ENCODE measurements around the gene PSPH. TPM values are rescaled to one million over a fixed set of nuclear protein-coding genes. Genes with fewer than 3 reads are reported as not detected.
"Not testable (repeated sequence)": the region's sequence is repeated elsewhere in the genome, so short reads cannot be mapped to it uniquely, and the experiment has no call there.

Gene PSPH
- total and polyA plus RNA-seq, 2 donors = 6.9 to 19.9 TPM

- H3K36me3 ChIP-seq (ENCODE audit: insufficient read depth) = no peaks in the 10 kb centered on the region
- H3K4me1 ChIP-seq (ENCODE audit: insufficient read depth) = no peaks in the 10 kb centered on the region
- no peak for DNase-seq (ENCODE audit: extremely low spot score)
- H3K27ac ChIP-seq (ENCODE audit: low read depth) = no peak overlapping the region
- whole genome bisulfite sequencing = 21% methylated on average over 5 of the region's 5 CpGs
- no peak overlapping the region for H3K4me3 ChIP-seq (ENCODE audit: low read depth, low read length)
Measured at GRCh38 chr7:56046721-56047445, 4.4 kb downstream of the PSPH start.

GRCh38 chr7:56045758-56046157 lies 5.5 kb downstream of the PSPH start:
- not testable (repeated sequence) for DNase-seq (ENCODE audit: extremely low spot score); H3K4me1 ChIP-seq (ENCODE audit: insufficient read depth); H3K27ac ChIP-seq (ENCODE audit: low read depth); H3K36me3 ChIP-seq (ENCODE audit: insufficient read depth); H3K4me3 ChIP-seq (ENCODE audit: low read depth, low read length)
- 95% methylated on average over 2 of the region's 2 CpGs for WGBS

- Histone ChIP-seq H3K4me3 (ENCODE audit: low read depth, low read length) (no peak overlapping the region), H3K4me1 (ENCODE audit: insufficient read depth) (no peaks in the 10 kb centered on the region), H3K36me3 (ENCODE audit: insufficient read depth) (no peaks in the 10 kb centered on the region), H3K27ac (ENCODE audit: low read depth) (no peak overlapping the region)
- DNase-seq (ENCODE audit: extremely low spot score) = no peak
- 69% methylated on average over 3 of the region's 3 CpGs for WGBS
Measured at GRCh38 chr7:56040730-56041129, 10.5 kb downstream of the PSPH start.

- DNase-seq (ENCODE audit: extremely low spot score) = no peak
- no peaks in the 10 kb centered on the region for H3K4me1 ChIP-seq (ENCODE audit: insufficient read depth)
- peak overlapping the region; percentile 24 for H3K27ac ChIP-seq (ENCODE audit: low read depth)
- peak overlapping the region; percentile 41 for H3K4me3 ChIP-seq (ENCODE audit: low read depth, low read length)
- peaks cover 3% of the 10 kb centered on the region for H3K36me3 ChIP-seq (ENCODE audit: insufficient read depth)
- under 1% methylated on average over 27 of the region's 27 CpGs for WGBS
Measured at GRCh38 chr7:56033671-56034432, 17.4 kb downstream of the PSPH start.

DNA sequence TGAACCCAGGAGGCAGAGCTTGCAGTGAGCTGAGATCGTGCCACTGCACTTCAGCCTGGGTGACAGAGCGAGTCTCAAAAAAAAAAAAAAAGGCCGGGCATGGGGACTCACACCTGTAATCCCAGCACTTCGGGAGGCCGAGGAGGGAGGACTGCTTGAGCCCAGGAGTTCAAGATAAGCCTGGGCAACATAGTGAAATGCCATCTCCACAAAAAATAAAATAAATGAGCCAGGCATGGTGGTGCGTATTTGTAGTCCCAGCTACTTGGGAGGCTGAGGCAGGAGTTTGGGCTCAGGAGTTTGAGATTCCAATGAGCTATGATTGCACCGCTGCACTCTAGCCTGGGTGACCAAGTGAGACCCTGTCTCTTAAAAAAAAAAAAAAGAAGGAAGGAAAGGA lies 18.7 kb downstream of the PSPH start:
- not testable (repeated sequence) for H3K4me1 ChIP-seq (ENCODE audit: insufficient read depth); H3K36me3 ChIP-seq (ENCODE audit: insufficient read depth); H3K4me3 ChIP-seq (ENCODE audit: low read depth, low read length); H3K27ac ChIP-seq (ENCODE audit: low read depth); DNase-seq (ENCODE audit: extremely low spot score)
- 97% methylated on average over 7 of the region's 7 CpGs for WGBS

- not testable (repeated sequence) for H3K36me3 ChIP-seq (ENCODE audit: insufficient read depth); H3K4me1 ChIP-seq (ENCODE audit: insufficient read depth); H3K27ac ChIP-seq (ENCODE audit: low read depth); DNase-seq (ENCODE audit: extremely low spot score); H3K4me3 ChIP-seq (ENCODE audit: low read depth, low read length)
- WGBS = 89% methylated on average over 8 of the region's 8 CpGs
Measured at GRCh38 chr7:56031556-56031955, 19.7 kb downstream of the PSPH start.

GRCh38 chr7:56030340-56030739 lies 20.9 kb downstream of the PSPH start:
- Histone ChIP-seq H3K27ac (ENCODE audit: low read depth) (no peak overlapping the region), H3K4me1 (ENCODE audit: insufficient read depth) (no peaks in the 10 kb centered on the region), H3K4me3 (ENCODE audit: low read depth, low read length) (no peak overlapping the region), H3K36me3 (ENCODE audit: insufficient read depth) (peaks cover 3% of the 10 kb centered on the region)
- DNase-seq (ENCODE audit: extremely low spot score) = no peak
- WGBS = 92% methylated on average over 8 of the region's 8 CpGs

- Histone ChIP-seq H3K4me3 (ENCODE audit: low read depth, low read length) (no peak overlapping the region), H3K27ac (ENCODE audit: low read depth) (no peak overlapping the region), H3K4me1 (ENCODE audit: insufficient read depth) (no peaks in the 10 kb centered on the region), H3K36me3 (ENCODE audit: insufficient read depth) (peaks cover 3% of the 10 kb centered on the region)
- 61% methylated on average over 9 of the region's 9 CpGs for WGBS
- no peak for DNase-seq (ENCODE audit: extremely low spot score)
Measured at GRCh38 chr7:56028942-56029630, 22.2 kb downstream of the PSPH start.

- no peak for DNase-seq (ENCODE audit: extremely low spot score)
- H3K27ac ChIP-seq (ENCODE audit: low read depth) = no peak overlapping the region
- H3K4me1 ChIP-seq (ENCODE audit: insufficient read depth) = no peaks in the 10 kb centered on the region
- peaks cover 3% of the 10 kb centered on the region for H3K36me3 ChIP-seq (ENCODE audit: insufficient read depth)
- WGBS = 90% methylated on average over 2 of the region's 2 CpGs
- H3K4me3 ChIP-seq (ENCODE audit: low read depth, low read length) = no peak overlapping the region
Measured at GRCh38 chr7:56026538-56026937, 24.7 kb downstream of the PSPH start.

DNA sequence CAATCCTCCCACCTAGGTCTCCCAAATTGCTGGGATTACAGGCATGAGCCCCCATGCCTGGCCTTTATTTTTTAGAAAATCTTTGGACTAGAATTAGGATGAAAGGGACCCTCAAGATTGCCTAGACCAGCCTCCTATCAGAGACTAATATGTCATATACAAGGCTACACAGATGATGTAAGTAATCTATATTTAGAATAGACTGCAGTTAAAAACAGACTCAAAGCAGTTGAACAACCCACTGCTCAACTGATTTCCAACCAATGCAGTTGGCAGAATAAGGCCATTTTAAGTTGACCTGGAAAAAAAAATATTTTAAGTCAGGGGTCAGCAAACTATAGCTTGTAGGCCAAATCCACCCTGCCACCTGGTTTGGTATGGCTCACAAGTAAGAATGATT lies 27.7 kb downstream of the PSPH start:
- Histone ChIP-seq H3K4me1 (ENCODE audit: insufficient read depth) (no peaks in the 10 kb centered on the region), H3K36me3 (ENCODE audit: insufficient read depth) (peaks cover 2% of the 10 kb centered on the region), H3K4me3 (ENCODE audit: low read depth, low read length) (no peak overlapping the region), H3K27ac (ENCODE audit: low read depth) (no peak overlapping the region)
- no peak for DNase-seq (ENCODE audit: extremely low spot score)

DNA sequence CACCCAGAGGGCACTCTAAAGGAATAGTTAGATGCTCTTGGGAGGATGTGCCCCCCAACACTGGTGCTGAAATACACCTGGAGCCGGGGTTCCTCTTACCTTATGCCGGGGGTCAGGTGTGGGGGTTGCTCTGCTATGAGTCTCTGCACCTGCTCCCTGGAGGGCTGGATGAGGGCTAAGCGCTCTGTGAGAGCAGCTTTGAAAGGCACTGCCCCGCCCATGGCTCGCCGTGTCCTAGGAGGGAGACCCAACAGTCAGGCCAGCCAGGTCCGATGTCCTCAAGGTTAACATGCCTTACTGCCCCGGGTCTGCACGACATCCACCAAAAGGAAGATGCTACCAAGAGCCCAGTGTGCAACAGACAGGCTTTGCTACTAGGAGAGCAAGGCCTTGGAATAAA lies 31.7 kb downstream of the PSPH start:
- no peak overlapping the region for H3K27ac ChIP-seq (ENCODE audit: low read depth)
- DNase-seq (ENCODE audit: extremely low spot score) = no peak
- H3K4me1 ChIP-seq (ENCODE audit: insufficient read depth) = no peaks in the 10 kb centered on the region
- no peak overlapping the region for H3K4me3 ChIP-seq (ENCODE audit: low read depth, low read length)
- peaks cover 2% of the 10 kb centered on the region for H3K36me3 ChIP-seq (ENCODE audit: insufficient read depth)
- 77% methylated on average over 9 of the region's 9 CpGs for WGBS

- not testable (repeated sequence) for DNase-seq (ENCODE audit: extremely low spot score); H3K4me1 ChIP-seq (ENCODE audit: insufficient read depth); H3K4me3 ChIP-seq (ENCODE audit: low read depth, low read length); H3K27ac ChIP-seq (ENCODE audit: low read depth); H3K36me3 ChIP-seq (ENCODE audit: insufficient read depth)
- WGBS = 92% methylated on average over 3 of the region's 3 CpGs
Measured at GRCh38 chr7:56017015-56017414, 34.2 kb downstream of the PSPH start.

DNA sequence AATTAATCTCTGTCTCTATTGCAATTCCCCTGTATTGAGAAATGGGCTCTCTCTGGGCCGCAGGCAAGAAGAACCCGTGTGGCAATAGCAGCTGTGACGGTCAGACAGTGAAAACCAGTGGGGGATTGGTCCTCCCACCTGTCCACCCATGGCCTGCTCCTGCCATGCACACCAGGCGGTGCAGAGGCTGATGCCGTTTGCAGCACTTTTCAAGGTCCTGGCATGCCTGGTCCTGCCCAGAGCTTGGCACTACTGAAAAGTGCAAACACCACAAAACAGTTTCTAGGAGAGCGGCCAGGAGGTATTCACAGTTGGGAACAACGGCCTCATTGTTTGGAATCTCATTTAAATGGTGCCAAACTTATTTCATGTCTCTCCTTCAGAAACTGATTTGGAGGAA lies 41.5 kb downstream of the PSPH start:
- Histone ChIP-seq H3K36me3 (ENCODE audit: insufficient read depth) (no peaks in the 10 kb centered on the region), H3K4me3 (ENCODE audit: low read depth, low read length) (no peak overlapping the region), H3K27ac (ENCODE audit: low read depth) (no peak overlapping the region), H3K4me1 (ENCODE audit: insufficient read depth) (peaks cover 2% of the 10 kb centered on the region)
- WGBS = 50% methylated on average over 7 of the region's 7 CpGs
- no peak for DNase-seq (ENCODE audit: extremely low spot score)

DNA sequence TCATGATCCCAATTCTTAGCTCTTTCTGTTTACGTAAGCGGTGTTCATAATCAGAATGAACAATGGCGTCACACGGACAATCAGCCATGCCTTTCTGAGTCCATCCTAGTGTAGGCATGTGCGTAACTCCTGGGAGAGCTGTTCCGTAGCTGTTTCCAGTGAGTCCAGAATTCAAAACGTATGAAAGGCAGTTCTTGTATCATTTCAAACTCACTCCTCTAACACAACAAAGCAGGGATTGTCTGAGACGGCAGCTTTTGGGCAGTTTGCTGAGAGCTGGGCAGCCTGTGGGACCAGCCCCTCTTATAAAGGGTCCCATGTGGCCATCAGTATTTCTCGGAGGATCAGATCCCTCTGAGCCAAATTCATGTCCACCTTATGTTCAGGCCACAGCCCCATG lies 43.4 kb downstream of the PSPH start:
- H3K36me3 ChIP-seq (ENCODE audit: insufficient read depth) = no peaks in the 10 kb centered on the region

More for the DNA sequence above, 43.4 kb downstream of the PSPH start:
- Histone ChIP-seq H3K27ac (ENCODE audit: low read depth) (no peak overlapping the region), H3K4me3 (ENCODE audit: low read depth, low read length) (no peak overlapping the region), H3K4me1 (ENCODE audit: insufficient read depth) (peaks cover 2% of the 10 kb centered on the region)
- WGBS = 81% methylated on average over 9 of the region's 9 CpGs
- no peak for DNase-seq (ENCODE audit: extremely low spot score)

All from urinary bladder (tissue), 4 donors.